HCT116 (cell line): ENCODE data around the gene GPD1L.

ENCODE experiments used
- CTCF ChIP-seq, 3 experiments: fragments of 200-600 bp in 1 of 3; sonication (generic) in 1 of 3; IDR thresholded peaks in 2 of 3; conservative IDR thresholded peaks in 1 of 3; 2 replicates each; pipeline ENCODE4 v1.5.1; 2012 to 2017; ENCODE audit warnings: low read depth in 2 of 3, low read length in 2 of 3, antibody characterized with exemption in 1 of 3, borderline replicate concordance in 1 of 3, control low read depth in 1 of 3, mild to moderate bottlenecking in 1 of 3, mixed read lengths in 1 of 3, mixed run types in 1 of 3, moderate library complexity in 1 of 3; ENCODE audit not compliant: insufficient read depth in 1 of 3
- ELF1 ChIP-seq: IDR thresholded peaks from 2 replicates; pipeline ENCODE4 v1.6.1; 2012; ENCODE audit warnings: low read depth, borderline replicate concordance
- POLR2A ChIP-seq: IDR thresholded peaks from 2 replicates; pipeline ENCODE4 v1.7.0; 2011; ENCODE audit warnings: borderline replicate concordance; ENCODE audit not compliant: insufficient read depth, insufficient read length; ENCODE audit errors: extremely low read depth
- POLR2AphosphoS5 ChIP-seq: IDR thresholded peaks from 2 replicates; pipeline ENCODE4 v1.6.1; 2011; ENCODE audit warnings: mild to moderate bottlenecking, low read depth, low read length, moderate library complexity

- TF ChIP-seq POLR2A (no peak), CTCF (IDR thresholded peaks at IDR 0.05 in 2 of 3, conservative IDR thresholded peaks at IDR 0.05 in 1 of 3; ENCODE audit: borderline replicate concordance in 1 of 3, insufficient read depth in 1 of 3, low read depth in 2 of 3, low read length in 2 of 3) (no peak), POLR2AphosphoS5 (no peak), ELF1 (no peak)
These were observed 89.6 kb downstream of the GPD1L start for GRCh38 chr3:32195995-32196540.
